Measurements from ENCODE around the gene CPLX3. TPM values are rescaled to one million over a fixed set of nuclear protein-coding genes. Genes with fewer than 3 reads are reported as not detected.

The CPLX3 gene
- total RNA-seq, 1 donor from 2014 or later = not detected

GRCh38 chr15:74816624-74817369, 9.6 kb upstream of the CPLX3 start:
- Mint-ChIP-seq H3K4me3 (peak overlapping the region; percentile 44), H3K27ac (peak overlapping the region; percentile 79), H3K9me3 (no peaks in the 10 kb centered on the region), H3K4me1 (ENCODE audit: unreplicated experiment) (peaks cover 9% of the 10 kb centered on the region), H3K27me3 (peaks cover 13% of the 10 kb centered on the region), H3K36me3 (no peaks in the 10 kb centered on the region)
- DNase-seq (ENCODE audit: extremely low spot score, unreplicated experiment) = no peak
- TF ChIP-seq, protein P1, sequence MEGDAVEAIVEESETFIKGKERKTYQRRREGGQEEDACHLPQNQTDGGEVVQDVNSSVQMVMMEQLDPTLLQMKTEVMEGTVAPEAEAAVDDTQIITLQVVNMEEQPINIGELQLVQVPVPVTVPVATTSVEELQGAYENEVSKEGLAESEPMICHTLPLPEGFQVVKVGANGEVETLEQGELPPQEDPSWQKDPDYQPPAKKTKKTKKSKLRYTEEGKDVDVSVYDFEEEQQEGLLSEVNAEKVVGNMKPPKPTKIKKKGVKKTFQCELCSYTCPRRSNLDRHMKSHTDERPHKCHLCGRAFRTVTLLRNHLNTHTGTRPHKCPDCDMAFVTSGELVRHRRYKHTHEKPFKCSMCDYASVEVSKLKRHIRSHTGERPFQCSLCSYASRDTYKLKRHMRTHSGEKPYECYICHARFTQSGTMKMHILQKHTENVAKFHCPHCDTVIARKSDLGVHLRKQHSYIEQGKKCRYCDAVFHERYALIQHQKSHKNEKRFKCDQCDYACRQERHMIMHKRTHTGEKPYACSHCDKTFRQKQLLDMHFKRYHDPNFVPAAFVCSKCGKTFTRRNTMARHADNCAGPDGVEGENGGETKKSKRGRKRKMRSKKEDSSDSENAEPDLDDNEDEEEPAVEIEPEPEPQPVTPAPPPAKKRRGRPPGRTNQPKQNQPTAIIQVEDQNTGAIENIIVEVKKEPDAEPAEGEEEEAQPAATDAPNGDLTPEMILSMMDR (conservative IDR thresholded peaks at IDR 0.05) = no peak

DNA sequence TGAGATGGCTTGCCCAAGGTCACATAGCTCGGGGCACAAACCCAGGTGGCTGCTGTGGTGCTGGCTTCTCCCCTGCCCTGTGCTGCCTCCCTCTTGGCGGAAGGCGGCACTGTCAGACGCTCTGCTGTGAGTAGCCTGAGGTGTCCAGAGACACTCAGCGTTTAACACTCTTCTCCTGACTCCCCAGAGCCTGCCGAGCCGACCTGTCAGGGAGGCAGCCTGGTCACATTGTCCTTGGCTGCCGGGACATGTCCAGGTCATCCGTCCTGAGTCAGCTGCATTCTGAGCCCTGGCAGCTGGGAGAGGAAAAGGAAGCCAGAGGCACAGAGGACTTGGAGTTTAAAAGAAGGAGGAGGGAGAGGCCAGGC, 9.1 kb upstream of the CPLX3 start:
- H3K4me3 Mint-ChIP-seq = peak overlapping the region; percentile 76
- no peak for DNase-seq (ENCODE audit: extremely low spot score, unreplicated experiment)
- no peaks in the 10 kb centered on the region for H3K9me3 Mint-ChIP-seq
- peaks cover 18% of the 10 kb centered on the region for H3K27me3 Mint-ChIP-seq
- H3K27ac Mint-ChIP-seq = peak overlapping the region; percentile 79
- no peaks in the 10 kb centered on the region for H3K36me3 Mint-ChIP-seq
- TF ChIP-seq, protein P1 (conservative IDR thresholded peaks at IDR 0.05) = peak; percentile 26
- H3K4me1 Mint-ChIP-seq (ENCODE audit: unreplicated experiment) = peaks cover 9% of the 10 kb centered on the region

DNA sequence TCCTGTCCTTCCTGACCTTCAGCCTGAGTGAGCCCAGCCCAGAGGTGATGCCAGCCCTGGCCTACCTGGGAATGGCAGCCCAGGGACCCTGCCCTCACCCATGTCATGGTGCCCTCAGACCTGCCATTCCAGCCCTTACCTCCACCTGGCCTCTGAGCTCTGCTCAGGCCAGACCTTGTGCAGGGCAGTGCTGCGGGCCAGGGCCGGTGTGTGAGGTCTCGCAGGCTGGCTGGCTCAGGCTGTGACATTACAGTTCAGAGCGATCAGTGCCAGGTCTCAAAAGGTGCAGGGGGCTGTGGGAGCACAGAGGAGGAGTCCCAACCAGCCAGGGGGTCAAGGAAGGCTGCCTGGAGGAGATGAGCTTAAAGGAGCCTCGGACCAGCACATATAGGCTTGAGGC, 6.4 kb upstream of the CPLX3 start:
- Mint-ChIP-seq H3K4me3 (no peak overlapping the region), H3K36me3 (no peaks in the 10 kb centered on the region), H3K27me3 (peaks cover 41% of the 10 kb centered on the region), H3K4me1 (ENCODE audit: unreplicated experiment) (peaks cover 9% of the 10 kb centered on the region), H3K27ac (no peak overlapping the region), H3K9me3 (no peaks in the 10 kb centered on the region)
- TF ChIP-seq, protein P1 (conservative IDR thresholded peaks at IDR 0.05) = no peak
- no peak for DNase-seq (ENCODE audit: extremely low spot score, unreplicated experiment)

DNA sequence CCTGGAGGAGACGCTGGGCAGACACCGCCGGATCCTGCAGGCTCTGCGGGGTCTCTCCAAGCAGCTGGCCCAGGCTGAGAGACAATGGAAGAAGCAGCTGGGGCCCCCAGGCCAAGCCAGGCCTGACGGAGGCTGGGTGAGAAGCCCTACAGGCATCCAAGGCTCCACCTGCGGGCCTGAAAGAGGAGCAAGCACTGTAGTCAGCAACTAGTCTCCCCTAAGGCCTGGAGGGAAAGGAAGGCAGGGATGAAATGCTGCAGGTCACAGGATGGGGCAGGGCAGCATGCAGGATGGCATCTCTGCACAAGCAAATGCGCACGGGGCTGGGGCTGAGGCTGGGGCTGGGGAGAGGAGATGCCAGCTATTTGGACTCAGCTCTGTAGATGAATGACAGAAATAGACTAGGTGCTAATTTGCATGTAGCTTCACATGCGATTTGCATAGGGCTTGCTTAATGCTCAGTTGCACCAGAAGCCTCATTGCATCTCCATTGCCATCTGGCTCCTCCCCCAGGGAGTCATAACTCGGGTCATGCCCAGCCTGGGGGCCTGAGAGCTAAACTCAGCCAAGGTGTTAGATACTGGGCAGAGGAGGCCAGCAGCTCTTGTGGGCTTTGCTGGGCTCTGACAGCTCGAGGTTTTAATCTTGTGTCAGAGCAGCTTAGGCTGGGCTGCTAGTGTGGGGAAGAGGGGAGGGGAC, 5.2 kb upstream of the CPLX3 start:
- H3K36me3 Mint-ChIP-seq = no peaks in the 10 kb centered on the region
- no peak overlapping the region for H3K27ac Mint-ChIP-seq
- peaks cover 52% of the 10 kb centered on the region for H3K27me3 Mint-ChIP-seq
- H3K9me3 Mint-ChIP-seq = no peaks in the 10 kb centered on the region
- no peak overlapping the region for H3K4me3 Mint-ChIP-seq
- no peak for DNase-seq (ENCODE audit: extremely low spot score, unreplicated experiment)
- H3K4me1 Mint-ChIP-seq (ENCODE audit: unreplicated experiment) = peaks cover 9% of the 10 kb centered on the region
- TF ChIP-seq, protein P1 (conservative IDR thresholded peaks at IDR 0.05) = no peak

DNA sequence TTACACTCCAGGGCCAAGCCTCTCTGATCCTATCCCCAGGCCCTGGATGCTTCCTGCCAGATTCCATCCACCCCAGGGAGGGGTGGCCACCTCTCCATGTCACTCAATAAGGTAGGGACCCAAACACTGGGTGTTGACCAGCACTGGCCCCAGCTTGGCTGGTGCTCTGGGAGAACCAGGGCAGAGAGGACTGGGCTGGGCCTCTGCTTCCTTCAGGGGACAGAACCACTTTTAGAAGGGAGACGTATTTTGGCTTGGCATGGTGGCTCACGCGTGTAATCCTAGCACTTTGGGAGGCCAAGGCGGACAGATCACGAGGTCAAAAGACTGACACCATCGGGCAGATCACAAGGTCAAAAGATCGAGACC, 4.7 kb upstream of the CPLX3 start:
- Mint-ChIP-seq H3K4me3 (no peak overlapping the region), H3K4me1 (ENCODE audit: unreplicated experiment) (peaks cover 8% of the 10 kb centered on the region), H3K27me3 (peaks cover 56% of the 10 kb centered on the region), H3K36me3 (no peaks in the 10 kb centered on the region), H3K9me3 (no peaks in the 10 kb centered on the region), H3K27ac (no peak overlapping the region)
- DNase-seq (ENCODE audit: extremely low spot score, unreplicated experiment) = no peak
- TF ChIP-seq, protein P1 (conservative IDR thresholded peaks at IDR 0.05) = no peak

Measured in type B pancreatic cell (in vitro differentiated cells).